Panc1 (cell line): ENCODE measurements around the gene FGD3. TPM values are rescaled to one million over a fixed set of nuclear protein-coding genes. Genes with fewer than 3 reads are reported as not detected.

ENCODE experiments used
- ATAC-seq: fragments of 200-7000 bp; cut with Tn5 transposase; 2 replicates; pipeline ENCODE4 v1.9.1; 2020; ENCODE audit warnings: mild to moderate bottlenecking, moderate library complexity
- BruUV-seq: library from RNA; stranded (reverse); fragments of 400-500 nt; replicated peaks from 2 replicates; lab custom pipeline; 2021; lab: Mats Ljungman, UMichigan
- CTCF ChIA-PET: fragments of 300-600 bp; sonication (Branson Sonifier 250); formaldehyde crosslinking; loops from one replicate; lab custom pipeline; 2022; ENCODE audit warnings: antibody characterized with exemption; lab: Charles Lee
- POLR2A ChIA-PET: fragments of 300-600 bp; sonication (Branson Sonifier 250); formaldehyde crosslinking; loops from one replicate; lab custom pipeline; 2022; ENCODE audit warnings: antibody characterized with exemption; lab: Charles Lee
- DNase-seq: peaks from one replicate; pipeline ENCODE4 v3.0.0-alpha.2; 2010; ENCODE audit warnings: low read depth, low spot score
- H3K27ac ChIP-seq: 2 replicates; pipeline ENCODE4 v1.5.1; 2011; ENCODE audit warnings: mild to moderate bottlenecking, low read length, inconsistent platforms
- H3K27me3 ChIP-seq: fragments of 200-500 bp; sonication (Bioruptor generic); 2 replicates; pipeline ENCODE4 v1.6.0; 2014; ENCODE audit warnings: low read length, inconsistent platforms; ENCODE audit not compliant: control insufficient read depth, insufficient read depth
- H3K36me3 ChIP-seq: fragments of 200-500 bp; sonication (Bioruptor generic); 2 replicates; pipeline ENCODE4 v1.5.1; 2014; ENCODE audit warnings: inconsistent platforms, mild to moderate bottlenecking, low read length, moderate library complexity; ENCODE audit not compliant: control insufficient read depth, insufficient read depth
- H3K4me1 ChIP-seq: 2 replicates; pipeline ENCODE4 v1.5.1; 2011; ENCODE audit warnings: inconsistent platforms, mild to moderate bottlenecking, low read length, moderate library complexity; ENCODE audit not compliant: control insufficient read depth, insufficient read depth
- H3K4me3 ChIP-seq, 2 experiments: 2 replicates each; pipeline ENCODE4 v1.5.1; 2011 to 2012; ENCODE audit warnings: low read depth in 2 of 2, low read length in 2 of 2, mild to moderate bottlenecking in 2 of 2, inconsistent platforms in 1 of 2, moderate library complexity in 1 of 2
- H3K9me3 ChIP-seq: fragments of 200-500 bp; sonication (Bioruptor generic); 2 replicates; pipeline ENCODE4 v1.5.1; 2014; ENCODE audit warnings: low read depth, mild to moderate bottlenecking, inconsistent platforms, low read length, moderate library complexity; ENCODE audit not compliant: control insufficient read depth, insufficient read depth
- CTCF ChIP-seq: fragments of 450-650 bp; IDR thresholded peaks from 2 replicates; pipeline ENCODE4 v1.5.1; 2017; ENCODE audit warnings: mild to moderate bottlenecking
- POLR2AphosphoS5 ChIP-seq: IDR thresholded peaks from 2 replicates; pipeline ENCODE4 v1.6.1; 2012; ENCODE audit warnings: mild to moderate bottlenecking, low read depth, low read length, moderate library complexity
- REST ChIP-seq, 2 experiments: IDR thresholded peaks; 2 replicates each; pipeline ENCODE4 v1.6.1; 2011 to 2012; ENCODE audit warnings: low read depth in 2 of 2, control low read depth in 1 of 2, low read length in 1 of 2, mild to moderate bottlenecking in 1 of 2, moderate library complexity in 1 of 2; ENCODE audit not compliant: insufficient read depth in 1 of 2
- SIN3A ChIP-seq: IDR thresholded peaks from 2 replicates; pipeline ENCODE4 v1.6.1; 2012; ENCODE audit warnings: low read depth, mild to moderate bottlenecking, low read length, moderate library complexity, borderline replicate concordance; ENCODE audit not compliant: insufficient read depth
- TCF7L2 ChIP-seq: IDR thresholded peaks from 2 replicates; pipeline ENCODE4 v1.6.1; 2011; ENCODE audit warnings: mild to moderate bottlenecking, low read depth, low read length, inconsistent platforms
- in situ Hi-C: cut with HindIII; loops from 2 replicates; pipeline ENCODE4 v1.10.0; 2016; ENCODE audit warnings: low sequenced_read_pairs, low pct_unique_long_range_greater_than_20kb
- intact Hi-C: fragments of 100-400 bp; cut with micrococcal nuclease; formaldehyde crosslinking; loops from one replicate; pipeline ENCODE4 v1.10.0; 2022; ENCODE audit not compliant: unreplicated experiment
- total RNA-seq: library from RNA; stranded (reverse); gene quantifications from one replicate; pipeline ENCODE4 v1.2.1, GENCODE V29; 2021; ENCODE audit not compliant: unreplicated experiment

FGD3 gene
- total RNA-seq, 1 experiment from 2014 or later: 0.80 TPM

- ATAC-seq: no peak
- DNase-seq: no peak
Measured at GRCh38 chr9:92970467-92970923, 23.2 kb downstream of the FGD3 start.

GRCh38 chr9:92971121-92971520, 23.8 kb downstream of the FGD3 start:
- BruUV-seq: no TSS peak
- DNase-seq (no peak), ATAC-seq (no peak)
- no peaks in the 10 kb centered on the region for H3K36me3 ChIP-seq
- no peak overlapping the region for H3K4me3 ChIP-seq
- CTCF ChIA-PET: no interaction called here
- H3K27me3 ChIP-seq: no peaks in the 10 kb centered on the region
- no peaks in the 10 kb centered on the region for H3K9me3 ChIP-seq
- POLR2A ChIA-PET: no interaction called here
- intact Hi-C loops: no loop called here
- H3K4me1 ChIP-seq: no peaks in the 10 kb centered on the region
- TF ChIP-seq SIN3A (no peak), CTCF (no peak), POLR2AphosphoS5 (no peak), TCF7L2 (no peak), REST (IDR thresholded peaks at IDR 0.05; ENCODE audit: insufficient read depth in 1 of 2, low read depth in 2 of 2, low read length in 1 of 2) (no peak)
- in situ Hi-C loops: no loop called here
- H3K27ac ChIP-seq: no peak overlapping the region

More at GRCh38 chr9:92970467-92970923, 23.2 kb downstream of the FGD3 start:
- no peaks in the 10 kb centered on the region for H3K27me3 ChIP-seq
- intact Hi-C loops: no loop called here
- H3K9me3 ChIP-seq: no peaks in the 10 kb centered on the region
- H3K4me1 ChIP-seq: no peaks in the 10 kb centered on the region
- no peak for TF ChIP-seq TCF7L2
- no peak for TF ChIP-seq POLR2AphosphoS5
- TF ChIP-seq SIN3A: no peak
- TF ChIP-seq CTCF: no peak
- no peak for TF ChIP-seq REST (IDR thresholded peaks at IDR 0.05; ENCODE audit: insufficient read depth in 1 of 2, low read depth in 2 of 2, low read length in 1 of 2)
- no TSS peak for BruUV-seq
- no peak overlapping the region for H3K4me3 ChIP-seq
- ChIA-PET POLR2A (no interaction called here), CTCF (no interaction called here)
- H3K36me3 ChIP-seq: no peaks in the 10 kb centered on the region
- H3K27ac ChIP-seq: no peak overlapping the region
- in situ Hi-C loops: no loop called here
